HEK293 (cell line): Measurements from ENCODE around the gene CELA1.

Experiments
- OVOL3 ChIP-seq: fragments of 450-650 bp; formaldehyde crosslinking; IDR thresholded peaks from 2 replicates; pipeline ENCODE4 v1.5.1; 2016; ENCODE audit warnings: missing biosample characterization, missing genetic modification characterization
- PBX3 ChIP-seq: sonication (generic); formaldehyde crosslinking; IDR thresholded peaks from 2 replicates; pipeline ENCODE4 v1.8.1; 2022; ENCODE audit warnings: mild to moderate bottlenecking, moderate library complexity, missing genetic modification reagents
- SP2 ChIP-seq: fragments of 450-650 bp; formaldehyde crosslinking; IDR thresholded peaks from 2 replicates; pipeline ENCODE4 v1.5.1; 2016; ENCODE audit warnings: missing biosample characterization, missing genetic modification characterization
- ZBTB10 ChIP-seq: fragments of 450-650 bp; formaldehyde crosslinking; IDR thresholded peaks from 2 replicates; pipeline ENCODE4 v1.5.1; 2016; ENCODE audit warnings: missing biosample characterization, missing genetic modification characterization
- ZEB2 ChIP-seq: fragments of 450-650 bp; formaldehyde crosslinking; IDR thresholded peaks from 2 replicates; pipeline ENCODE4 v1.5.1; 2016; ENCODE audit warnings: missing biosample characterization, missing genetic modification characterization
- ZNF133 ChIP-seq: fragments of 450-650 bp; formaldehyde crosslinking; IDR thresholded peaks from 2 replicates; pipeline ENCODE4 v1.5.1; 2016; ENCODE audit warnings: missing biosample characterization, missing genetic modification characterization
- ZNF140 ChIP-seq: fragments of 450-650 bp; formaldehyde crosslinking; IDR thresholded peaks from 2 replicates; pipeline ENCODE4 v1.5.1; 2016; ENCODE audit warnings: missing biosample characterization, missing genetic modification characterization
- ZNF366 ChIP-seq: fragments of 450-650 bp; formaldehyde crosslinking; conservative IDR thresholded peaks from 2 replicates; pipeline ENCODE4 v1.5.1; 2016; ENCODE audit warnings: missing biosample characterization, missing genetic modification characterization
- ZNF394 ChIP-seq: fragments of 450-650 bp; formaldehyde crosslinking; IDR thresholded peaks from 2 replicates; pipeline ENCODE4 v1.5.1; 2016; ENCODE audit warnings: missing biosample characterization, missing genetic modification characterization, mild to moderate bottlenecking, moderate library complexity, borderline replicate concordance
- ZNF513 ChIP-seq: fragments of 450-650 bp; IDR thresholded peaks from 2 replicates; pipeline ENCODE4 v1.5.1; 2018; ENCODE audit warnings: missing biosample characterization, missing genetic modification characterization
- ZNF514 ChIP-seq: fragments of 450-650 bp; formaldehyde crosslinking; IDR thresholded peaks from 2 replicates; pipeline ENCODE4 v1.5.1; 2016; ENCODE audit warnings: missing biosample characterization, missing genetic modification characterization
- ZNF558 ChIP-seq: fragments of 450-650 bp; formaldehyde crosslinking; IDR thresholded peaks from 2 replicates; pipeline ENCODE4 v1.5.1; 2016; ENCODE audit warnings: missing biosample characterization, missing genetic modification characterization
- ZNF670 ChIP-seq: fragments of 450-650 bp; formaldehyde crosslinking; IDR thresholded peaks from 2 replicates; pipeline ENCODE4 v1.5.1; 2016; ENCODE audit warnings: missing biosample characterization, missing genetic modification characterization, low read depth
- ZNF704 ChIP-seq: fragments of 450-650 bp; formaldehyde crosslinking; IDR thresholded peaks from 2 replicates; pipeline ENCODE4 v1.5.1; 2016; ENCODE audit warnings: missing biosample characterization, missing genetic modification characterization
- ZNF785 ChIP-seq: fragments of 450-650 bp; formaldehyde crosslinking; IDR thresholded peaks from 2 replicates; pipeline ENCODE4 v1.5.1; 2016; ENCODE audit warnings: missing biosample characterization, missing genetic modification characterization
- ZSCAN18 ChIP-seq: fragments of 450-650 bp; formaldehyde crosslinking; IDR thresholded peaks from 2 replicates; pipeline ENCODE4 v1.5.1; 2016; ENCODE audit warnings: missing biosample characterization, missing genetic modification characterization
- TF ChIP-seq, protein P1 (sequence below): fragments of 450-650 bp; formaldehyde crosslinking; IDR thresholded peaks from 2 replicates; pipeline ENCODE4 v1.5.1; 2016; ENCODE audit warnings: missing biosample characterization, missing genetic modification characterization, borderline replicate concordance
- TF ChIP-seq, protein P2 (sequence below): fragments of 450-650 bp; formaldehyde crosslinking; IDR thresholded peaks from 2 replicates; pipeline ENCODE4 v1.5.1; 2016; ENCODE audit warnings: missing biosample characterization, missing genetic modification characterization
- TF ChIP-seq, protein P3 (sequence below): fragments of 450-650 bp; formaldehyde crosslinking; IDR thresholded peaks from 2 replicates; pipeline ENCODE4 v1.5.1; 2016; ENCODE audit warnings: missing biosample characterization, missing genetic modification characterization
- TF ChIP-seq, protein P4 (sequence below): fragments of 450-650 bp; formaldehyde crosslinking; IDR thresholded peaks from 2 replicates; pipeline ENCODE4 v1.5.1; 2017; ENCODE audit warnings: missing biosample characterization, missing genetic modification characterization

The CELA1 gene

DNA sequence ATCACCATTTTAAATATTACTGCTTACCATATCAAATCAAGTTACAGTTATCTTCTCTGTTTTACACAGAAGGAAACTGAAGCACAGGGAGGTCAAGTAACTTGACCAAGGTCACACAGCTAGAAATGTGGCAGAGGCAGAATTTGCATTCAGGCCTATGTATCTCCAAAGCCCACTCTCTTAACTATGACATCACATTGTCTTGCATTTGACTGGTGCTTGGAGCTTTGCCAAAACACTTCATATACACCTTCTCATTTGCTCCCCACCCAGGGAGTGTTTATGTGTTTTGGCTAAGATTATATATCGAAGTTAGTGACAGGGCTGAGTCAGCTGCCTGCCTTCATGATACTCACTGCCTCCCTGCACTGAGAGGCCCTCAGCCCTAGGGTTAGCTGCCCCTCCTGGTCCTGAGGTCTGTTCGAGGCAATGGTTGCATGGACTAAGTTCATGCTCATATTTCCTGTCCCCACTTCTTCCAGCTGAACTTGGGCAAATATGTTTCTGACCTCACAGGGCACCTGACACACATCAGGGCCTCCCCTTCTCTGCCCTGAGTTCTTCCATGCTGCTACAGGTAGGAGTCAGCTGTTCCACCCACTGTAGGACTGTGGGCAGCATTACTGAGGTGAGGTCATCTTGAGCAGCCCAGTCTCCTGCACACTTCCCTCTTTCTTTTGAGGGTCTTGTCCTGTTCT is 43.0 kb upstream of the CELA1 start (continued):
- peak; percentile 71 for TF ChIP-seq ZNF558 (tag by site-specific recombination)
- no peak for TF ChIP-seq ZNF785 (tag by site-specific recombination)
- TF ChIP-seq, protein P1, sequence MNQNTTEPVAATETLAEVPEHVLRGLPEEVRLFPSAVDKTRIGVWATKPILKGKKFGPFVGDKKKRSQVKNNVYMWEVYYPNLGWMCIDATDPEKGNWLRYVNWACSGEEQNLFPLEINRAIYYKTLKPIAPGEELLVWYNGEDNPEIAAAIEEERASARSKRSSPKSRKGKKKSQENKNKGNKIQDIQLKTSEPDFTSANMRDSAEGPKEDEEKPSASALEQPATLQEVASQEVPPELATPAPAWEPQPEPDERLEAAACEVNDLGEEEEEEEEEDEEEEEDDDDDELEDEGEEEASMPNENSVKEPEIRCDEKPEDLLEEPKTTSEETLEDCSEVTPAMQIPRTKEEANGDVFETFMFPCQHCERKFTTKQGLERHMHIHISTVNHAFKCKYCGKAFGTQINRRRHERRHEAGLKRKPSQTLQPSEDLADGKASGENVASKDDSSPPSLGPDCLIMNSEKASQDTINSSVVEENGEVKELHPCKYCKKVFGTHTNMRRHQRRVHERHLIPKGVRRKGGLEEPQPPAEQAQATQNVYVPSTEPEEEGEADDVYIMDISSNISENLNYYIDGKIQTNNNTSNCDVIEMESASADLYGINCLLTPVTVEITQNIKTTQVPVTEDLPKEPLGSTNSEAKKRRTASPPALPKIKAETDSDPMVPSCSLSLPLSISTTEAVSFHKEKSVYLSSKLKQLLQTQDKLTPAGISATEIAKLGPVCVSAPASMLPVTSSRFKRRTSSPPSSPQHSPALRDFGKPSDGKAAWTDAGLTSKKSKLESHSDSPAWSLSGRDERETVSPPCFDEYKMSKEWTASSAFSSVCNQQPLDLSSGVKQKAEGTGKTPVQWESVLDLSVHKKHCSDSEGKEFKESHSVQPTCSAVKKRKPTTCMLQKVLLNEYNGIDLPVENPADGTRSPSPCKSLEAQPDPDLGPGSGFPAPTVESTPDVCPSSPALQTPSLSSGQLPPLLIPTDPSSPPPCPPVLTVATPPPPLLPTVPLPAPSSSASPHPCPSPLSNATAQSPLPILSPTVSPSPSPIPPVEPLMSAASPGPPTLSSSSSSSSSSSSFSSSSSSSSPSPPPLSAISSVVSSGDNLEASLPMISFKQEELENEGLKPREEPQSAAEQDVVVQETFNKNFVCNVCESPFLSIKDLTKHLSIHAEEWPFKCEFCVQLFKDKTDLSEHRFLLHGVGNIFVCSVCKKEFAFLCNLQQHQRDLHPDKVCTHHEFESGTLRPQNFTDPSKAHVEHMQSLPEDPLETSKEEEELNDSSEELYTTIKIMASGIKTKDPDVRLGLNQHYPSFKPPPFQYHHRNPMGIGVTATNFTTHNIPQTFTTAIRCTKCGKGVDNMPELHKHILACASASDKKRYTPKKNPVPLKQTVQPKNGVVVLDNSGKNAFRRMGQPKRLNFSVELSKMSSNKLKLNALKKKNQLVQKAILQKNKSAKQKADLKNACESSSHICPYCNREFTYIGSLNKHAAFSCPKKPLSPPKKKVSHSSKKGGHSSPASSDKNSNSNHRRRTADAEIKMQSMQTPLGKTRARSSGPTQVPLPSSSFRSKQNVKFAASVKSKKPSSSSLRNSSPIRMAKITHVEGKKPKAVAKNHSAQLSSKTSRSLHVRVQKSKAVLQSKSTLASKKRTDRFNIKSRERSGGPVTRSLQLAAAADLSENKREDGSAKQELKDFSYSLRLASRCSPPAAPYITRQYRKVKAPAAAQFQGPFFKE (tag by site-specific recombination), result no peak
- no peak for TF ChIP-seq ZNF133 (tag by site-specific recombination)
- TF ChIP-seq ZNF140 (tag by site-specific recombination), result no peak
- no peak for TF ChIP-seq ZNF514 (tag by site-specific recombination)
- no peak for TF ChIP-seq ZNF513
- TF ChIP-seq, protein P2, sequence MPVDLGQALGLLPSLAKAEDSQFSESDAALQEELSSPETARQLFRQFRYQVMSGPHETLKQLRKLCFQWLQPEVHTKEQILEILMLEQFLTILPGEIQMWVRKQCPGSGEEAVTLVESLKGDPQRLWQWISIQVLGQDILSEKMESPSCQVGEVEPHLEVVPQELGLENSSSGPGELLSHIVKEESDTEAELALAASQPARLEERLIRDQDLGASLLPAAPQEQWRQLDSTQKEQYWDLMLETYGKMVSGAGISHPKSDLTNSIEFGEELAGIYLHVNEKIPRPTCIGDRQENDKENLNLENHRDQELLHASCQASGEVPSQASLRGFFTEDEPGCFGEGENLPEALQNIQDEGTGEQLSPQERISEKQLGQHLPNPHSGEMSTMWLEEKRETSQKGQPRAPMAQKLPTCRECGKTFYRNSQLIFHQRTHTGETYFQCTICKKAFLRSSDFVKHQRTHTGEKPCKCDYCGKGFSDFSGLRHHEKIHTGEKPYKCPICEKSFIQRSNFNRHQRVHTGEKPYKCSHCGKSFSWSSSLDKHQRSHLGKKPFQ (tag by site-specific recombination), result no peak
- TF ChIP-seq ZNF366 (tag by site-specific recombination), result peak; percentile 71
- TF ChIP-seq ZBTB10 (tag by site-specific recombination), result no peak
- 0 out of 2 replicates have a peak, but pooled peaks have one; percentile 8 for TF ChIP-seq SP2 (tag by site-specific recombination)
- TF ChIP-seq ZNF704 (tag by site-specific recombination), result no peak
- no peak for TF ChIP-seq PBX3 (CRISPR knock-in tag)
- TF ChIP-seq, protein P3, sequence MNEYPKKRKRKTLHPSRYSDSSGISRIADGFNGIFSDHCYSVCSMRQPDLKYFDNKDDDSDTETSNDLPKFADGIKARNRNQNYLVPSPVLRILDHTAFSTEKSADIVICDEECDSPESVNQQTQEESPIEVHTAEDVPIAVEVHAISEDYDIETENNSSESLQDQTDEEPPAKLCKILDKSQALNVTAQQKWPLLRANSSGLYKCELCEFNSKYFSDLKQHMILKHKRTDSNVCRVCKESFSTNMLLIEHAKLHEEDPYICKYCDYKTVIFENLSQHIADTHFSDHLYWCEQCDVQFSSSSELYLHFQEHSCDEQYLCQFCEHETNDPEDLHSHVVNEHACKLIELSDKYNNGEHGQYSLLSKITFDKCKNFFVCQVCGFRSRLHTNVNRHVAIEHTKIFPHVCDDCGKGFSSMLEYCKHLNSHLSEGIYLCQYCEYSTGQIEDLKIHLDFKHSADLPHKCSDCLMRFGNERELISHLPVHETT (tag by site-specific recombination), result peak; percentile 75
- TF ChIP-seq, protein P4, sequence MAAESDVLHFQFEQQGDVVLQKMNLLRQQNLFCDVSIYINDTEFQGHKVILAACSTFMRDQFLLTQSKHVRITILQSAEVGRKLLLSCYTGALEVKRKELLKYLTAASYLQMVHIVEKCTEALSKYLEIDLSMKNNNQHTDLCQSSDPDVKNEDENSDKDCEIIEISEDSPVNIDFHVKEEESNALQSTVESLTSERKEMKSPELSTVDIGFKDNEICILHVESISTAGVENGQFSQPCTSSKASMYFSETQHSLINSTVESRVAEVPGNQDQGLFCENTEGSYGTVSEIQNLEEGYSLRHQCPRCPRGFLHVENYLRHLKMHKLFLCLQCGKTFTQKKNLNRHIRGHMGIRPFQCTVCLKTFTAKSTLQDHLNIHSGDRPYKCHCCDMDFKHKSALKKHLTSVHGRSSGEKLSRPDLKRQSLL (tag by site-specific recombination), result no peak
- peak; percentile 62 for TF ChIP-seq ZEB2 (tag by site-specific recombination)
- no peak for TF ChIP-seq ZSCAN18 (tag by site-specific recombination)
- TF ChIP-seq ZNF394 (tag by site-specific recombination), result peak; percentile 19; the same call in 1 of the 2 replicates
- no peak for TF ChIP-seq ZNF670 (tag by site-specific recombination)
- no peak; the same call in 1 of the 2 replicates for TF ChIP-seq OVOL3 (tag by site-specific recombination)
